GM12878 (cell line): ENCODE data around the gene SGSM2. TPM values are rescaled to one million over a fixed set of nuclear protein-coding genes. Genes with fewer than 3 reads are reported as not detected.

Experiments
- ATAC-seq: fragments of 200-7000 bp; cut with Tn5 transposase; 3 replicates; pipeline ENCODE4 v1.9.1; 2020; ENCODE audit warnings: mild to moderate bottlenecking, moderate library complexity
- BruUV-seq: library from RNA; stranded (reverse); fragments of 400-500 nt; replicated peaks from 2 replicates; lab custom pipeline; 2021; lab: Mats Ljungman, UMichigan
- CTCF ChIA-PET: fragments of 300-600 bp; sonication (Branson Sonifier 250); formaldehyde crosslinking; extraction: SDS; loops from one replicate; lab custom pipeline; 2021; ENCODE audit warnings: inconsistent platforms; lab: Yijun Ruan, JAX
- POLR2A ChIA-PET: fragments of 350-600 bp; formaldehyde crosslinking; extraction: SDS; loops from one replicate; lab custom pipeline; 2021; ENCODE audit warnings: inconsistent platforms; lab: Charles Lee
- RAD21 ChIA-PET: fragments of 300-600 bp; sonication (Branson Sonifier 250); formaldehyde crosslinking; loops from one replicate; lab custom pipeline; 2023; ENCODE audit warnings: antibody characterized with exemption; ENCODE audit not compliant: unreplicated experiment; lab: Charles Lee
- SMC1A ChIA-PET: fragments of 300-600 bp; sonication (Branson Sonifier 250); formaldehyde crosslinking; loops from one replicate; lab custom pipeline; 2023; ENCODE audit not compliant: unreplicated experiment, uncharacterized antibody; lab: Charles Lee
- DNase-seq: peaks from one replicate; pipeline ENCODE4 v3.0.0-alpha.2; 2011; ENCODE audit warnings: low read depth, low spot score
- FAIRE-seq: peaks from 3 replicates; lab custom pipeline; 2011; peaks lifted over from hg19 to GRCh38; lab: Jason Lieb, UNC
- H2AFZ ChIP-seq: 2 replicates; pipeline ENCODE4 v1.6.0; 2011; ENCODE audit warnings: low read depth, low read length, control low read depth; ENCODE audit not compliant: control insufficient read depth
- H3K27ac ChIP-seq: 2 replicates; pipeline ENCODE4 v1.5.1; 2011; ENCODE audit warnings: control low read depth; ENCODE audit not compliant: control insufficient read depth, insufficient read depth
- H3K27me3 ChIP-seq, 2 experiments: replicated peaks in 1 of 2; 2 replicates each; pipeline versions ENCODE4 v1.6.0 to v1.6.1; 2011; ENCODE audit warnings: low read length in 1 of 2; ENCODE audit not compliant: control insufficient read depth in 2 of 2, insufficient read depth in 2 of 2
- H3K36me3 ChIP-seq, 2 experiments: 2 replicates each; pipeline ENCODE4 v1.5.1; 2011; ENCODE audit warnings: low read length in 1 of 2; ENCODE audit not compliant: control insufficient read depth in 2 of 2, insufficient read depth in 2 of 2
- H3K4me1 ChIP-seq: 2 replicates; pipeline ENCODE4 v1.6.1; 2011; ENCODE audit warnings: mild to moderate bottlenecking, low read length, moderate library complexity, mixed read lengths; ENCODE audit not compliant: control insufficient read depth, insufficient read depth
- H3K4me2 ChIP-seq: 2 replicates; pipeline ENCODE4 v1.6.0; 2011; ENCODE audit warnings: control low read depth; ENCODE audit not compliant: control insufficient read depth, insufficient read depth
- H3K4me3 ChIP-seq: fragments of 200-600 bp; sonication (generic); 2 replicates; pipeline ENCODE4 v1.5.1; 2016
- H3K79me2 ChIP-seq: 2 replicates; pipeline ENCODE4 v1.6.0; 2011; ENCODE audit warnings: low read length; ENCODE audit not compliant: control insufficient read depth, insufficient read depth
- H3K9ac ChIP-seq: 2 replicates; pipeline ENCODE4 v1.8.0; 2011; ENCODE audit warnings: low read length, control low read depth, mixed read lengths; ENCODE audit not compliant: control insufficient read depth, insufficient read depth
- H3K9me3 ChIP-seq: replicated peaks from 3 replicates; pipeline ENCODE4 v1.5.1; 2011; ENCODE audit warnings: mild to moderate bottlenecking, low read length; ENCODE audit not compliant: control insufficient read depth, insufficient read depth
- H4K20me1 ChIP-seq: 2 replicates; pipeline ENCODE4 v1.6.0; 2011; ENCODE audit not compliant: control insufficient read depth, insufficient read depth
- BACH1 ChIP-seq: fragments of 450-650 bp; IDR thresholded peaks from 2 replicates; pipeline ENCODE4 v1.6.1; 2017; ENCODE audit warnings: mild to moderate bottlenecking, borderline replicate concordance
- KLF5 ChIP-seq: fragments of 450-650 bp; IDR thresholded peaks from 2 replicates; pipeline ENCODE4 v1.6.1; 2014; ENCODE audit warnings: mild to moderate bottlenecking; ENCODE audit not compliant: partially characterized antibody
- NFIC ChIP-seq: IDR thresholded peaks from 2 replicates; pipeline ENCODE4 v1.6.1; 2012; ENCODE audit warnings: low read depth, mild to moderate bottlenecking, inconsistent platforms, low read length, moderate library complexity
- POU2F2 ChIP-seq: IDR thresholded peaks from 3 replicates; pipeline ENCODE4 v1.6.1; 2011; ENCODE audit warnings: low read depth, mild to moderate bottlenecking, low read length, borderline replicate concordance
- SIN3A ChIP-seq: IDR thresholded peaks from 2 replicates; pipeline ENCODE4 v1.6.1; 2012; ENCODE audit warnings: low read depth, low read length, improper control_type of control experiment
- SMARCA5 ChIP-seq: fragments of 450-650 bp; IDR thresholded peaks from 2 replicates; pipeline ENCODE4 v1.6.1; 2017; ENCODE audit warnings: mild to moderate bottlenecking
- SUPT20H ChIP-seq: IDR thresholded peaks from 2 replicates; pipeline ENCODE4 v1.6.1; 2011; ENCODE audit warnings: low read depth, mild to moderate bottlenecking, low read length, moderate library complexity, borderline replicate concordance; ENCODE audit not compliant: control insufficient read depth
- ZBED1 ChIP-seq: IDR thresholded peaks from 2 replicates; pipeline ENCODE4 v1.6.1; 2016; ENCODE audit warnings: borderline replicate concordance
- WGBS: methylation state at CpG from one replicate; pipeline ENCODE4 v1.1.6; 2016; ENCODE audit warnings: low lambda C conversion rate; ENCODE audit not compliant: insufficient replicate concordance, insufficient coverage; ENCODE audit errors: missing lambda C conversion rate; 5-methylcytosine and 5-hydroxymethylcytosine counted together
- in situ Hi-C: fragments of 300-500 bp; cut with MboI; formaldehyde crosslinking; loops from 9 replicates; pipeline ENCODE4 v1.14.3; 2018; ENCODE audit warnings: mixed read lengths
- intact Hi-C: fragments of 100-400 bp; cut with micrococcal nuclease; formaldehyde crosslinking; loops from one replicate; pipeline ENCODE4 v1.14.2; 2022; ENCODE audit not compliant: unreplicated experiment
- polyA plus RNA-seq, 11 experiments: library from polyadenylated mRNA; depleted of rRNA in 4 of 11; unstranded in 6 of 11; stranded (reverse) in 5 of 11; fragments of >200 nt; fragmentation: Nextera tagmentation in 4 of 11; fragmentation: Illumina TruSeq in 1 of 11; extraction: Ambion mirVana in 4 of 11; extraction: Trizol in 1 of 11; gene quantifications; 1 replicate in 1 of 11; 2 replicates in 10 of 11; pipeline versions ENCODE4 v1.2.1 to v1.2.3, GENCODE V29; 2011 to 2016; ENCODE audit warnings: inconsistent platforms in 2 of 11, missing spikeins in 2 of 11, low read depth in 1 of 11
- total RNA-seq, 4 experiments: library from RNA; depleted of rRNA in 3 of 4; stranded (reverse); fragments of >200 nt in 3 of 4; fragmentation: Illumina TruSeq in 1 of 4; extraction: Trizol in 1 of 4; gene quantifications; 2 replicates each; pipeline versions ENCODE4 v1.2.1 to v1.2.3, GENCODE V29; 2013 to 2021
- TF ChIP-seq, protein P1 (sequence below): fragments of 450-650 bp; IDR thresholded peaks from 2 replicates; pipeline ENCODE4 v1.6.1; 2017; ENCODE audit warnings: antibody characterized with exemption, mild to moderate bottlenecking, moderate library complexity
- TF ChIP-seq, protein P2 (sequence below): IDR thresholded peaks from 2 replicates; pipeline ENCODE4 v1.6.1; 2011; ENCODE audit warnings: low read depth, low read length, improper control_type of control experiment, borderline replicate concordance

SGSM2 gene
- total and polyA plus RNA-seq, 10 of the 15 experiments (the other 5 are each of a cell fraction or from before 2014, with no cell fraction given), result 0.50 to 50.9 (median 18.5) TPM

DNA sequence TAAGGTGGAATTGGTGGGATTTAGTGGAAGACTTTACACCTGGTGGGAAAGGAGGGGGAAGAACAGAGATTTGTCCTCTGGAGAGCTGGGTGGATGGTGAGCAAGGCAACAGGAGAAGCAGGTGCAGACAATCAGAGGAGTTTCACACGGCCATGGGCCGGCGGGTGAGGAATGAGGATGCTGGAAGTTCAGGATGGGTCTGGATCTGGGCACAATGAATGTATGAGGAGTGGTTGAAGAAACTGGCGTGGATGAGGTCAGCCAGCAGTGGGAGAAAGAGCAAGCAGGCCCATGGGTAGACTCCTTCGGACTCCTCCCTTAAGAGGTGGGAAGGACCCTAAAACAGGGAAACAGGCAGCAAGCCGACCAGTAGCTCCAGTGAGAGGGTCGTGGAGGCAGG lies 73.7 kb downstream of the SGSM2 start:
- DNase-seq (no peak), FAIRE-seq (no peak), ATAC-seq (no peak)
- CTCF ChIA-PET, result interaction anchor here (0.5 to 9.9 kb wide), 3 partner anchors 28 to 302 kb away, joined by 3 to 597 read pairs (median 5); no protein-coding TSS in a partner anchor
- H3K4me2 ChIP-seq, result no peak overlapping the region
- peaks cover 4 to 5% of the 10 kb centered on the region in 2 experiments for H3K36me3 ChIP-seq
- no peak overlapping the region for H3K9ac ChIP-seq
- H2AFZ ChIP-seq, result no peak overlapping the region
- no peak overlapping the region for H3K4me3 ChIP-seq
- intact Hi-C loops, result no loop called here
- TF ChIP-seq POU2F2 (no peak), SMARCA5 (no peak), KLF5 (no peak), NFIC (no peak), SUPT20H (no peak), SIN3A (no peak), BACH1 (no peak), ZBED1 (no peak)
- TF ChIP-seq, protein P1, sequence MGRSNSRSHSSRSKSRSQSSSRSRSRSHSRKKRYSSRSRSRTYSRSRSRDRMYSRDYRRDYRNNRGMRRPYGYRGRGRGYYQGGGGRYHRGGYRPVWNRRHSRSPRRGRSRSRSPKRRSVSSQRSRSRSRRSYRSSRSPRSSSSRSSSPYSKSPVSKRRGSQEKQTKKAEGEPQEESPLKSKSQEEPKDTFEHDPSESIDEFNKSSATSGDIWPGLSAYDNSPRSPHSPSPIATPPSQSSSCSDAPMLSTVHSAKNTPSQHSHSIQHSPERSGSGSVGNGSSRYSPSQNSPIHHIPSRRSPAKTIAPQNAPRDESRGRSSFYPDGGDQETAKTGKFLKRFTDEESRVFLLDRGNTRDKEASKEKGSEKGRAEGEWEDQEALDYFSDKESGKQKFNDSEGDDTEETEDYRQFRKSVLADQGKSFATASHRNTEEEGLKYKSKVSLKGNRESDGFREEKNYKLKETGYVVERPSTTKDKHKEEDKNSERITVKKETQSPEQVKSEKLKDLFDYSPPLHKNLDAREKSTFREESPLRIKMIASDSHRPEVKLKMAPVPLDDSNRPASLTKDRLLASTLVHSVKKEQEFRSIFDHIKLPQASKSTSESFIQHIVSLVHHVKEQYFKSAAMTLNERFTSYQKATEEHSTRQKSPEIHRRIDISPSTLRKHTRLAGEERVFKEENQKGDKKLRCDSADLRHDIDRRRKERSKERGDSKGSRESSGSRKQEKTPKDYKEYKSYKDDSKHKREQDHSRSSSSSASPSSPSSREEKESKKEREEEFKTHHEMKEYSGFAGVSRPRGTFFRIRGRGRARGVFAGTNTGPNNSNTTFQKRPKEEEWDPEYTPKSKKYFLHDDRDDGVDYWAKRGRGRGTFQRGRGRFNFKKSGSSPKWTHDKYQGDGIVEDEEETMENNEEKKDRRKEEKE, result no peak
- TF ChIP-seq, protein P2, sequence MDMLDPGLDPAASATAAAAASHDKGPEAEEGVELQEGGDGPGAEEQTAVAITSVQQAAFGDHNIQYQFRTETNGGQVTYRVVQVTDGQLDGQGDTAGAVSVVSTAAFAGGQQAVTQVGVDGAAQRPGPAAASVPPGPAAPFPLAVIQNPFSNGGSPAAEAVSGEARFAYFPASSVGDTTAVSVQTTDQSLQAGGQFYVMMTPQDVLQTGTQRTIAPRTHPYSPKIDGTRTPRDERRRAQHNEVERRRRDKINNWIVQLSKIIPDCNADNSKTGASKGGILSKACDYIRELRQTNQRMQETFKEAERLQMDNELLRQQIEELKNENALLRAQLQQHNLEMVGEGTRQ, result no peak
- 90% methylated on average over 7 of the region's 7 CpGs for WGBS
- no peaks in the 10 kb centered on the region for H3K9me3 ChIP-seq
- no peak overlapping the region for H3K27ac ChIP-seq
- POLR2A ChIA-PET, result interaction anchor here (0.6 to 0.8 kb wide), 2 partner anchors 18 to 79 kb away, joined by 3 to 4 read pairs; no protein-coding TSS in a partner anchor
- no peaks in the 10 kb centered on the region for H3K4me1 ChIP-seq
- SMC1A ChIA-PET, result interaction anchor here (0.7 to 12.3 kb wide), 2 partner anchors 29 to 198 kb away, joined by 4 to 364 read pairs; no protein-coding TSS in a partner anchor
- no TSS peak for BruUV-seq
- H3K79me2 ChIP-seq, result no peaks in the 10 kb centered on the region
- no peaks in the 10 kb centered on the region for H3K27me3 ChIP-seq
- no peaks in the 10 kb centered on the region for H4K20me1 ChIP-seq
- RAD21 ChIA-PET, result interaction anchor here (10.1 kb wide), 1 partner anchor 29 kb away, joined by 376 read pairs; no protein-coding TSS in a partner anchor
- in situ Hi-C loops, result loop anchor here (5.0 to 25.0 kb wide), 2 partner anchors 34 to 601 kb away; no protein-coding TSS in a partner anchor
